Subcutaneous adipose tissue (tissue), 4 donors: ENCODE measurements around the gene ZNF417. TPM values are rescaled to one million over a fixed set of nuclear protein-coding genes. Genes with fewer than 3 reads are reported as not detected.

ENCODE experiments used
- CTCF ChIP-seq: fragments of 450-650 bp; IDR thresholded peaks from one replicate; pipeline ENCODE4 v1.5.1; 2016; ENCODE audit warnings: low read depth, mild to moderate bottlenecking, control low read depth, antibody characterized with exemption, moderate library complexity
- total RNA-seq, 4 donors: library from RNA; depleted of rRNA; stranded (reverse); fragments of >200 nt; gene quantifications; one replicate each; pipeline ENCODE4 v1.1.0, GENCODE V29; 2016

ZNF417 gene
- total RNA-seq, 4 donors from 2014 or later, result 13.9 to 19.2 (median 15.0) TPM

DNA sequence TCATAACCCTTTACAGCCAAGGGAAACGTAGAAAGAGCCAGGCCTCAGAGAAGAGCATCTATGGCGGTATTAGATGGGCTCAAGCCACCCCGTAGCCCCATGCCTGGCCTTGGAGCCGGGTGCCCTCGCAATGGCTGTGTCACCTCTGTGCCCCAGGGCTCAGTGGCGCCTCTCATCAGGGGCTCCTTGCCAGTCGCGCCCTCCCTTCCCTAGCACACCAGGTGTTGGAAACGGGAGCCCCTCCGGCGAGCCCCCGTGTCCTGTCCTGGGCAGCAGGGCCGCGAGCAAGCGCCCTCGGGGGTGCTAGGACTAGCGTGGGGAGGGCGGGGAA is 30.7 kb upstream of the ZNF417 start:
- no peak for TF ChIP-seq CTCF

DNA sequence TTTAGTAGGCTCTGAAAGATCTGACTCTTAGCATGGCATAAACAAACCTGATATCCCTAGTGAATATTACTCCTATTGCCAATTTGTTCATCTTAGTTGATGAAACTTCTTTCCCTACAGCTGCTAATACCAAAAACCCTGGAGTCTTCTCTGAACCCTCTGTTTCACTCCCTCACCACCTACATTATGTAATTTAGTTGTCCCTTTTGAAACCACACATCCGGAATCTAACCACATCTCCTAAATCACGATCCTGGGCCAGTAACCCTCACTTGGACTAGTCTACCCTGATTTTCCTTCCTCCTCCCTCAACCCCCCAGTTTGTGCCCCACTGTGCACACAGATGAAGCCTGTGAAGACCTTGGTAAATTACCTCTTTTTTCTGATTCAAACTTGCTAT is 29.9 kb upstream of the ZNF417 start:
- no peak for TF ChIP-seq CTCF

- no peak for TF ChIP-seq CTCF
Observed at GRCh38 chr19:57941593-57941992, 25.2 kb upstream of the ZNF417 start.

DNA sequence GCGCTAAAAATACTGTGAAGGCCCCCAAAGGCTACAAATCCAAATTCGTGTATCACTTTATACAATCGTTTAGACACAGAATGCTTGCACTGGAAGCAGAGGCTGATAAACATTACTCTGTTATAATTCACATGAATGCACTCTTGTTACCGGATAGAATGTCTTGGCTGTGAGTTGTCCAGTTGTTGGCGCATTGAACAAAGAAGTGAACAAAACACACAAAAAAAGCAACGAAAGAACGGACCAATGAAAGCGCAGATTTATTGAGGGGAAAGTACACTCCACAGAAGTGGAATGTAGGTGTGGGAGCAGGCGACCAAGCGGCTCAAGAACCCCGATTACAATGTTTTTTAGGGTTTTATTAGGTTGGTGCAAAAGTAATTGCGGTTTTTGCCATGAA is 19.3 kb upstream of the ZNF417 start:
- no peak for TF ChIP-seq CTCF

DNA sequence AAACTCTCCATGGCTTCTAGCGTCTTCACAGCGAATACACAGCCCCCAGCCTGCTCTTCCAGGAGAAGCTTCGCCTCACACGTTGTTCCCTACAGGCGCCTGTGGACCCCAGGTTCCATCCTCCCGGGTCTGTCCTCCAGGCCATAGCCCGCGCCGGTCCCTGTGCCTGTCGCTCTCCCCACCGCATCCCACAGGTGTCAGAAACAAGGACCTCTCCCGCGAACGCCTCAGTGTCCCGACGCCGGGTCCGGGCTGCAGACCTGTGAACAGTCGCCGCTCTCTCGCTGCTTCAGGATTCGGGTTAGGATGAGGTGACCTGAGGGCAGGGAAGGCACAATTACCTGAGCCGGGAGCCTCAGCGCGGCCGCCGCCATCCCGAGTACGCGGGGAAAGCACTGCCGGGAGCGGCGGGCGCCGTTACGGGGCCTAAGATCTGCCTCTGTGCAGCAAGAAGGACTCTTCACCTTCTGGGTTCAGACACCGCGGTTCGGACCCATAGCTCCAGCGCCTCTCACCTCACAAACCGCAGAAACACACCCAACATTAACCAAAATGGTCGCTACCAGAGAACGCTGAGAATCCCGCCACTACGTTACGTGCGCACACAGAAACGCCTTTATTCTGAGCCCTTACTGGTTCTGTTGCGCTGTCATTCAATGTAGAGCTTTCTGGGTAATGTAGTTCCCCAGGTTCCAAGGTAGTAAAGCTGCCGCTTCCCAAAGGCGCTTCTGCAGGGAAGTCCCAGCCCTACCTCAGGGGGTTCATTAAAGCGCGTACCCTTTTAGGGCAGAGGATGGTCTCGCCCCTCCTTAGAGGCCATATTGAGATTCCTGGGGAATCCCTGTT is 18.7 kb upstream of the ZNF417 start, which contains the start of gene ZNF418:
Gene ZNF418, minus strand, starts transcription at position 583 of the 846 bp plus-strand sequence. CDS start 1,580 bp downstream, outside the sequence.
- no peak for TF ChIP-seq CTCF

DNA sequence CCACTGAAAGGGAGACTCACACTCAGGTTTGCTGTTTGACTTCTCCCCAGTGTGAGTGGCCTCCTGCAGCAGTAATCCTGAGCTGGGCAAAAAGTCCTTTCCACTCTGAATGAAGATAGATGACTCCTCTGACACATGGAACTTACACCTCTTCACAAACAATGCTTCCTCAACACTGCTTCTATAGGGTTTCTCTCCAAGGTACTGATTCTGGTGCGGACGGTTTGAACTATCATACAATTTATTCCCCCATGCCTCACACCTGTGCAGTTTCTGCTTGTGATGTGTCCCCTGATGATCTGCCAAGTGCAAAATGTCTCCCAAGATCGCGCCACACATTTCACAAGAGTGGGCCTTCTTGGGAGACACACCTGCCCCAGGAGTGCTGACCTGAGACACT is 11.2 kb upstream of the ZNF417 start:
- TF ChIP-seq CTCF, result no peak

DNA sequence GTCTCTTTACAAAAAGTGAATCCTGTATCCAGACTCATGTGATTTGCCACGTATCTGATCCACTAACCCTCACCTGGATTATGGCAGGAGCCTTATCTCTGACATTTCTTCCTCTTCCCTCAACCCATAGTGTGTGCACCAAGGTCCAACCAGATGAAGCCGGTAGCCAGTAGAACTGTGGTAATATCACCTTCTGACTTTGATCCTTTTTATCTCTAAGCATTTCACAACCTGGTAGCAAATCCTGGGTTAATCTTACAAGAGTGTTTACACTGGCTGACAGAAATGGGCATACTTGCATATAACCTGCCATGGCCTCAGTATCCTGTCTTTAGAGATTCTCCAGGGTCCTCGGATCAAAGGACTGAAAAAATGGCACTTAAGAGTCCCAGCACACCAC is 1.9 kb downstream of the ZNF417 start:
- no peak for TF ChIP-seq CTCF
